LNCaP clone FGC (cell line): Measurements from ENCODE around the gene MAP1LC3C.

Source experiments
- DNase-seq: peaks from one replicate; pipeline ENCODE4 v3.0.0-alpha.2; 2011; ENCODE audit warnings: low read depth
- H3K4me3 ChIP-seq: 2 replicates; pipeline ENCODE4 v1.5.1; 2011; ENCODE audit warnings: mild to moderate bottlenecking, low read depth, low read length, control low read depth
- TF ChIP-seq, protein P1 (sequence below): IDR thresholded peaks from 2 replicates; pipeline ENCODE4 v1.5.1; 2012; ENCODE audit warnings: mild to moderate bottlenecking; ENCODE audit not compliant: control insufficient read depth, insufficient read depth; ENCODE audit errors: extremely low read depth

The MAP1LC3C gene

DNA sequence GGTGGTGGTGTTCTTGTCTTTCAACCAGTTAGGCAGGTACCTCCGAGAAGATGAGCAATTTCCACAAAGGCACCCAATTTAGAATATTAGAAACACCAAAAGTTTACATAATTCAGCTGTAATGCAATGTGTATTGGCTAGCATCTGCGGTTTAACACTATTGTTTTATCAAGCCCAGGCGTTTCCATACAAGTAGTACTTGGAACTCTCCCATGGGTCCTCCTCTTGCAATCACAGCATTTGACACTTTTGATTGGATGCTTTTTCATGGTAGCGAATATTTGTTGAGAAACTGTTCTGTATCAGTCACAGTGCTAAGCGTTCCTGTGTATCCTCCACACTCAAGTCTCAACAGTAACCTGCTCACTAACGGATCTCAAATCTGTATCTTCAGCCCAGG, 20.1 kb upstream of the MAP1LC3C start:
- DNase-seq: no peak
- TF ChIP-seq, protein P1, sequence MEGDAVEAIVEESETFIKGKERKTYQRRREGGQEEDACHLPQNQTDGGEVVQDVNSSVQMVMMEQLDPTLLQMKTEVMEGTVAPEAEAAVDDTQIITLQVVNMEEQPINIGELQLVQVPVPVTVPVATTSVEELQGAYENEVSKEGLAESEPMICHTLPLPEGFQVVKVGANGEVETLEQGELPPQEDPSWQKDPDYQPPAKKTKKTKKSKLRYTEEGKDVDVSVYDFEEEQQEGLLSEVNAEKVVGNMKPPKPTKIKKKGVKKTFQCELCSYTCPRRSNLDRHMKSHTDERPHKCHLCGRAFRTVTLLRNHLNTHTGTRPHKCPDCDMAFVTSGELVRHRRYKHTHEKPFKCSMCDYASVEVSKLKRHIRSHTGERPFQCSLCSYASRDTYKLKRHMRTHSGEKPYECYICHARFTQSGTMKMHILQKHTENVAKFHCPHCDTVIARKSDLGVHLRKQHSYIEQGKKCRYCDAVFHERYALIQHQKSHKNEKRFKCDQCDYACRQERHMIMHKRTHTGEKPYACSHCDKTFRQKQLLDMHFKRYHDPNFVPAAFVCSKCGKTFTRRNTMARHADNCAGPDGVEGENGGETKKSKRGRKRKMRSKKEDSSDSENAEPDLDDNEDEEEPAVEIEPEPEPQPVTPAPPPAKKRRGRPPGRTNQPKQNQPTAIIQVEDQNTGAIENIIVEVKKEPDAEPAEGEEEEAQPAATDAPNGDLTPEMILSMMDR: no peak
- no peak overlapping the region for H3K4me3 ChIP-seq

DNA sequence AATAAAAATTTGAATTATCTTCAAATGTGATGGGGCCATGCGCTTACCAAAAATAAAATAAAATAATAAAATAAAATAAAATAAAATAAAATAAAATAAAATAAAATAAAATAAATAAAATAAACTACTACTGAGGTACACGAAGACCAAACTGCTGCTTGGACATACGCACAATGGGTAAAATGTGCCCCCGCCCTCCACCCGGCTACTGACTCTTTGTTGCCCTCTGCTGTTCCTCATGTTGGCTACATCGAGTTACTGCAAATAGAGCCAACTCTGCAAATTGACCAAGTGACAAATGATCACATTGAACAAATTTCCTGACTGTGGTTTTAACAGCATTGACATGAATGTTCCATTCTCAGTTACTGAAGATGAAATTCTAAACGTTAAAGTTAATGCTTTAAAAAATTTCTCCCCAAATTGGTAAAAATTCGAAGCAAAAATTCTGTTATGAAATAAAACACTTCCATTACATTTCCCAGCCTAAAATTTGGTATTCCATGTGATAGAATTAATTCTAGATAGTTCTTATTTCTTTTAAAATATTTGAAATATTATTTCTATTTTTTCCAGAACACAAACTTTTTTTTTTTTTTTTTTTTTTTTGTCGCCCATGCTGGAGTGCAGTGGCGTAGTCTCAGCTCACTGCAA, 18.8 kb upstream of the MAP1LC3C start:
- TF ChIP-seq, protein P1: peak; percentile 85
- H3K4me3 ChIP-seq: no peak overlapping the region
- DNase-seq: no peak

DNA sequence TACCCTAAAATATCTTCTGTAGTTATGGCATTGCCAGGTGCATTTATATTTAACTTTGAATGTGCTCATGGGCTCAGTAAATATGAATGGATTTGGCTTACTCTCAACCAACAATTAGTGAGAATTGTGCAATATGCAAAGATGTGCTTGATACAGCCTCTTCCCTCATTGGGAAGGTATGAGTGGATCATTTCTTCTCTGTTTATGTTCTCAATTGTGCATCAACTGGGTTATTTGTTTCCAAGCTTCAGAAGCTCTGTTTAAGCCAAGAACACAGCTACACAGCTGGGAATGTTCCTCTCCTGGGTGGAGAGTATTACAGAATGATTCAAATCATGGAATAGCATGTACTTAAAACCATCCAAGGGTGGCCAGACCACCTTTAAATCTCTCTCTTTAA, 17.6 kb upstream of the MAP1LC3C start:
- no peak overlapping the region for H3K4me3 ChIP-seq
- DNase-seq: no peak
- TF ChIP-seq, protein P1: no peak

DNA sequence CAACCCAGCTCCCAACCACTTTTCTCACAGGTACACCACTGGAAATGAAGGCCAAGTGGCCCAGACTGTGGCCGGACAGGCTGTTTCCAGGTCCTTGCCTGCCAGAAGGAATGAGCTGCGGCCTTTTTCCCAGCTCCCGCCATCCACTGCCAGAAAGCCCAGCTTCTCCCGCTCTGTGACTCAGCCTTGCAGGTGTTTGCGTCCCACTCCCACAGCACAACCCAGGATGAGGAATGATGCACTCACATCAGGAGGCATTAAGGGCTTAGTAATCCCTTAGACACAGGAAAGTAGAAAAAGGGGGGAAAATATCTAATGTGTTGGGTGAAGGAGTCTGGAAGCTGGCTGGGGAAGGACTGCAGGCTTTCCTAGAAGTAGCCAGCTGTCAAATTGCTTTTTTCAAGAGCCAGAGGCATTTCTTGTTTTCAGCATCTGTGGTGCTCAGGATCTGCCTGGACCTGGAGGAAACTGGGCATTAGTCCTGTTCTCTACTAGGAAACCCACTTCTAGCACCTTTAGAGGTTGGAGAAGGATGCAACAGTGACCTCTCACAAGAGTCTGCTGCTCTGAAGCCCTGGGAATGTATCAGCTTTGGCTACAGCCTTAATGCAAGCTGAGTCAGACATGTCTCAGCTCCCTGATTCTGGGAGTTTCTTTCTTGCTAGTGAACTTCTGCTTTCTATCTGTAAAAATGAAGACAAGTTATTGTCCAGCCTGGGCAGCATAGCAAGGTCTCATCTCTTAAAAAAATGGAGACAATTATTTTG, 13.2 kb upstream of the MAP1LC3C start:
- no peak for DNase-seq
- TF ChIP-seq, protein P1: no peak
- no peak overlapping the region for H3K4me3 ChIP-seq

DNA sequence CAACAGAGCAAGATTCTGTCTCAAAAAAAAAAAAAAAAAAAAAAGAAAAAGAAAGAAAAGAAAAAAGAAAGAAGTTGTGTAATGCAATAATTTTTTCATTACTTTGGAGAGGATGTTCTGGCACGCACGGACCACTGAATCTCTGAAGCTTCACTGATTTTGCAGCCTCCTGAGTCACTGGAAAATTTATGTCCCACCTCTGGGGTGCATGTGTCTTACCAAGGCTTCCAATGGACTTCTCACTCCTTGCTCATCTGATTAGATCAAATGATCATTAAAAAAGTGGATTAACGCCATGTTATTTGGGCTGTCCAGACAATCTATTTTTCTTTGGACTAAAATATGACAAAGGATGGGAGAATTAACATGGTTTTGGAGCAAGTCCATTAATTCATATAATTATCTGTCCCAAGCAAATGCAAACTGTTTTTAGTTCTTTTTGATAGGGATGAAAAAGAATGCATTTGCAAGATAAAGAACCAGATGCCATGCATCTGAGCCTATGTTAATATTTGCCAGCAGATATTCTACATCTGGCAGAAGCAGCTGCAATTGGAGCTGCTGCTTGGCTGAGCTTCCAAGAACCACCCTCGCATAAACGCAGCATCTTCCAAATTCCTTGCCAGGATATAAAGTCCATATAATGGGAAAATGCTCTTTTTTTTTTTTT, 10.1 kb upstream of the MAP1LC3C start:
- TF ChIP-seq, protein P1: no peak
- no peak for DNase-seq

DNA sequence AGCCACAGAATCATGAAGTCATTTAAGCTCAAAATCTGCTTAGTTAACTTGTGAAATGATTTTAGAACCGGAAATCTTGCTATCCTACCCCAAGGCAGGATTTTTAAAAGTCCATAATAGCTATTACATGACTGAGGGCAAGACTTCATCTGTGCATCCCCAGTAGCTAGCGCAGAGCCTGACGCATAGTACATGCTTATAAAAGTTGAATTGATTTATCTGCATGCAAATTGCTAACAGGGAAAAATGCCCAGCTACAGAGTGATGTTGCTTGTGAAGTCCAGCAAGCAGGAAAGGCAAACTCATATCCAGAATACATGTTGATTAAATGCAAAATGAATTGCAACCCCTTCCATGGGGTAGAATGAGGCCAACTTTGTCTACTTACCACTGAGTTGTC, 8.1 kb upstream of the MAP1LC3C start:
- TF ChIP-seq, protein P1: no peak
- DNase-seq: no peak
- H3K4me3 ChIP-seq: no peak overlapping the region

More for the DNA sequence above, 10.1 kb upstream of the MAP1LC3C start:
- no peak overlapping the region for H3K4me3 ChIP-seq
